ENCODE results near the gene HPS3.
A peak's percentile ranks its signal among the peaks of the same experiment; 100 is the strongest.

Gene HPS3

GRCh38 chr3:149104484-149104883 lies 25.0 kb upstream of the HPS3 start:
- Mint-ChIP-seq H3K27me3 (peaks cover 9% of the 10 kb centered on the region), H3K36me3 (ENCODE audit: low read depth) (peaks cover 9% of the 10 kb centered on the region), H3K4me3 (no peak overlapping the region), H3K4me1 (ENCODE audit: low read depth) (no peaks in the 10 kb centered on the region), H3K27ac (no peak overlapping the region), H3K9me3 (peaks cover 6% of the 10 kb centered on the region)

- H3K27ac Mint-ChIP-seq = no peak overlapping the region
- peaks cover 3% of the 10 kb centered on the region for H3K9me3 Mint-ChIP-seq
- H3K4me3 Mint-ChIP-seq = no peak overlapping the region
- no peaks in the 10 kb centered on the region for H3K4me1 Mint-ChIP-seq (ENCODE audit: low read depth)
- no peaks in the 10 kb centered on the region for H3K36me3 Mint-ChIP-seq (ENCODE audit: low read depth)
- H3K27me3 Mint-ChIP-seq = peaks cover 6% of the 10 kb centered on the region
Measured at GRCh38 chr3:149114458-149114857, 15.0 kb upstream of the HPS3 start.

GRCh38 chr3:149115114-149115513 lies 14.3 kb upstream of the HPS3 start:
- no peaks in the 10 kb centered on the region for H3K36me3 Mint-ChIP-seq (ENCODE audit: low read depth)
- peaks cover 2% of the 10 kb centered on the region for H3K27me3 Mint-ChIP-seq
- H3K9me3 Mint-ChIP-seq = no peaks in the 10 kb centered on the region
- no peaks in the 10 kb centered on the region for H3K4me1 Mint-ChIP-seq (ENCODE audit: low read depth)
- no peak overlapping the region for H3K4me3 Mint-ChIP-seq
- no peak overlapping the region for H3K27ac Mint-ChIP-seq

GRCh38 chr3:149118724-149119123 lies 10.7 kb upstream of the HPS3 start:
- H3K27me3 Mint-ChIP-seq = no peaks in the 10 kb centered on the region
- H3K9me3 Mint-ChIP-seq = no peaks in the 10 kb centered on the region
- no peak overlapping the region for H3K27ac Mint-ChIP-seq
- H3K36me3 Mint-ChIP-seq (ENCODE audit: low read depth) = no peaks in the 10 kb centered on the region
- H3K4me3 Mint-ChIP-seq = no peak overlapping the region
- H3K4me1 Mint-ChIP-seq (ENCODE audit: low read depth) = peaks cover 3% of the 10 kb centered on the region

GRCh38 chr3:149119466-149119865 lies 10.0 kb upstream of the HPS3 start:
- Mint-ChIP-seq H3K4me1 (ENCODE audit: low read depth) (peaks cover 3% of the 10 kb centered on the region), H3K9me3 (no peaks in the 10 kb centered on the region), H3K27ac (no peak overlapping the region), H3K36me3 (ENCODE audit: low read depth) (no peaks in the 10 kb centered on the region), H3K4me3 (no peak overlapping the region), H3K27me3 (no peaks in the 10 kb centered on the region)

- no peaks in the 10 kb centered on the region for H3K27me3 Mint-ChIP-seq
- H3K4me3 Mint-ChIP-seq = no peak overlapping the region
- no peaks in the 10 kb centered on the region for H3K9me3 Mint-ChIP-seq
- no peaks in the 10 kb centered on the region for H3K36me3 Mint-ChIP-seq (ENCODE audit: low read depth)
- H3K27ac Mint-ChIP-seq = no peak overlapping the region
- H3K4me1 Mint-ChIP-seq (ENCODE audit: low read depth) = peaks cover 3% of the 10 kb centered on the region
Measured at GRCh38 chr3:149120051-149120972, 9.1 kb upstream of the HPS3 start.

- no peak overlapping the region for H3K27ac Mint-ChIP-seq
- no peaks in the 10 kb centered on the region for H3K36me3 Mint-ChIP-seq (ENCODE audit: low read depth)
- H3K4me3 Mint-ChIP-seq = no peak overlapping the region
Measured at GRCh38 chr3:149122721-149123578, 6.5 kb upstream of the HPS3 start.

GRCh38 chr3:149128821-149129220 lies 617 bp upstream of the HPS3 start:
- H3K36me3 Mint-ChIP-seq (ENCODE audit: low read depth) = peaks cover 6% of the 10 kb centered on the region
- H3K27ac Mint-ChIP-seq = peak overlapping the region; percentile 84
- no peaks in the 10 kb centered on the region for H3K9me3 Mint-ChIP-seq
- peaks cover 6% of the 10 kb centered on the region for H3K27me3 Mint-ChIP-seq
- H3K4me3 Mint-ChIP-seq = peak overlapping the region; percentile 90
- H3K4me1 Mint-ChIP-seq (ENCODE audit: low read depth) = peaks cover 42% of the 10 kb centered on the region

More at GRCh38 chr3:149122721-149123578, 6.5 kb upstream of the HPS3 start:
- Mint-ChIP-seq H3K4me1 (ENCODE audit: low read depth) (peaks cover 3% of the 10 kb centered on the region), H3K27me3 (peaks cover 4% of the 10 kb centered on the region), H3K9me3 (no peaks in the 10 kb centered on the region)

- Mint-ChIP-seq H3K27me3 (peaks cover 3% of the 10 kb centered on the region), H3K9me3 (no peaks in the 10 kb centered on the region), H3K4me3 (peak overlapping the region; percentile 90), H3K27ac (no peak overlapping the region), H3K4me1 (ENCODE audit: low read depth) (peaks cover 50% of the 10 kb centered on the region), H3K36me3 (ENCODE audit: low read depth) (peaks cover 10% of the 10 kb centered on the region)
Measured at GRCh38 chr3:149131589-149131988, 2.2 kb downstream of the HPS3 start.

GRCh38 chr3:149134575-149134974 lies 5.1 kb downstream of the HPS3 start:
- peaks cover 46% of the 10 kb centered on the region for H3K4me1 Mint-ChIP-seq (ENCODE audit: low read depth)
- H3K4me3 Mint-ChIP-seq = no peak overlapping the region
- peaks cover 10% of the 10 kb centered on the region for H3K36me3 Mint-ChIP-seq (ENCODE audit: low read depth)
- no peaks in the 10 kb centered on the region for H3K27me3 Mint-ChIP-seq
- H3K27ac Mint-ChIP-seq = no peak overlapping the region
- H3K9me3 Mint-ChIP-seq = no peaks in the 10 kb centered on the region

- H3K36me3 Mint-ChIP-seq (ENCODE audit: low read depth) = peaks cover 23% of the 10 kb centered on the region
- no peak overlapping the region for H3K27ac Mint-ChIP-seq
- no peaks in the 10 kb centered on the region for H3K9me3 Mint-ChIP-seq
- no peaks in the 10 kb centered on the region for H3K27me3 Mint-ChIP-seq
- peaks cover 6% of the 10 kb centered on the region for H3K4me1 Mint-ChIP-seq (ENCODE audit: low read depth)
- H3K4me3 Mint-ChIP-seq = no peak overlapping the region
Measured at GRCh38 chr3:149142682-149143081, 13.2 kb downstream of the HPS3 start.

- H3K4me1 Mint-ChIP-seq (ENCODE audit: low read depth) = peaks cover 3% of the 10 kb centered on the region
- no peaks in the 10 kb centered on the region for H3K9me3 Mint-ChIP-seq
- peaks cover 32% of the 10 kb centered on the region for H3K36me3 Mint-ChIP-seq (ENCODE audit: low read depth)
- no peaks in the 10 kb centered on the region for H3K27me3 Mint-ChIP-seq
- H3K4me3 Mint-ChIP-seq = no peak overlapping the region
- no peak overlapping the region for H3K27ac Mint-ChIP-seq
Measured at GRCh38 chr3:149145356-149145755, 15.9 kb downstream of the HPS3 start.

- Mint-ChIP-seq H3K36me3 (ENCODE audit: low read depth) (peaks cover 31% of the 10 kb centered on the region), H3K4me3 (no peak overlapping the region), H3K27ac (no peak overlapping the region), H3K4me1 (ENCODE audit: low read depth) (peaks cover 3% of the 10 kb centered on the region), H3K9me3 (no peaks in the 10 kb centered on the region), H3K27me3 (no peaks in the 10 kb centered on the region)
Measured at GRCh38 chr3:149145974-149146373, 16.5 kb downstream of the HPS3 start.

- Mint-ChIP-seq H3K27ac (no peak overlapping the region), H3K9me3 (no peaks in the 10 kb centered on the region), H3K36me3 (ENCODE audit: low read depth) (peaks cover 35% of the 10 kb centered on the region), H3K4me1 (ENCODE audit: low read depth) (peaks cover 18% of the 10 kb centered on the region), H3K4me3 (no peak overlapping the region), H3K27me3 (no peaks in the 10 kb centered on the region)
Measured at GRCh38 chr3:149150436-149150835, 21.0 kb downstream of the HPS3 start.

GRCh38 chr3:149151843-149152242 lies 22.4 kb downstream of the HPS3 start:
- Mint-ChIP-seq H3K27me3 (no peaks in the 10 kb centered on the region), H3K4me3 (no peak overlapping the region), H3K27ac (peak overlapping the region; percentile 7), H3K9me3 (no peaks in the 10 kb centered on the region), H3K4me1 (ENCODE audit: low read depth) (peaks cover 18% of the 10 kb centered on the region), H3K36me3 (ENCODE audit: low read depth) (peaks cover 41% of the 10 kb centered on the region)

All from stimulated activated naive CD8-positive, alpha-beta T cell treated with anti-CD3 and anti-CD28 coated beads, Interleukin-15, Interleukin-2, amounts not matched to agents 100 ng/mL and 50 ng/mL, for 24 hours (primary cell).